Spleen (tissue), 11 donors: ENCODE results near the gene RPL3. TPM values are rescaled to one million over a fixed set of nuclear protein-coding genes. Genes with fewer than 3 reads are reported as not detected.
"Not testable (repeated sequence)": the region's sequence is repeated elsewhere in the genome, so short reads cannot be mapped to it uniquely, and the experiment has no call there.

Experiments used
- DNase-seq: peaks from one replicate; pipeline ENCODE4 v3.0.0-alpha.2; 2020
- H3K27ac ChIP-seq, 8 donors: fragments of 200-600 bp; sonication (generic) in 7 of 8; 1 replicate in 4 of 8; 2 replicates in 4 of 8; pipeline versions ENCODE4 v1.5.0 to v1.8.0; 2016 to 2021; ENCODE audit warnings: inconsistent platforms in 4 of 8, mild to moderate bottlenecking in 4 of 8, moderate library complexity in 1 of 8
- H3K27me3 ChIP-seq, 7 donors: fragments of 200-600 bp; sonication (generic) in 6 of 7; replicated peaks in 1 of 7; 1 replicate in 4 of 7; 2 replicates in 3 of 7; pipeline versions ENCODE4 v1.5.0 to v1.8.0; 2016 to 2021; ENCODE audit warnings: inconsistent platforms in 3 of 7, mild to moderate bottlenecking in 1 of 7
- H3K36me3 ChIP-seq, 6 donors: fragments of 200-600 bp; sonication (generic) in 5 of 6; 1 replicate in 4 of 6; 2 replicates in 2 of 6; pipeline versions ENCODE4 v1.5.0 to v1.8.0; 2016 to 2021; ENCODE audit warnings: inconsistent platforms in 2 of 6
- H3K4me1 ChIP-seq, 6 donors: fragments of 200-600 bp; sonication (generic) in 5 of 6; 1 replicate in 3 of 6; 2 replicates in 3 of 6; pipeline versions ENCODE4 v1.5.0 to v1.8.0; 2016 to 2021; ENCODE audit warnings: inconsistent platforms in 3 of 6
- H3K4me3 ChIP-seq, 8 donors: fragments of 200-600 bp; sonication (generic) in 7 of 8; 1 replicate in 4 of 8; 2 replicates in 4 of 8; pipeline versions ENCODE4 v1.5.0 to v1.8.0; 2016 to 2021; ENCODE audit warnings: inconsistent platforms in 4 of 8, mild to moderate bottlenecking in 4 of 8, moderate library complexity in 2 of 8
- H3K9me3 ChIP-seq, 8 donors: fragments of 200-600 bp; sonication (generic) in 7 of 8; 1 replicate in 4 of 8; 2 replicates in 4 of 8; pipeline versions ENCODE4 v1.5.0 to v1.8.0; 2016 to 2021; ENCODE audit warnings: inconsistent platforms in 4 of 8
- CTCF ChIP-seq, 11 experiments: fragments of 200-600 bp in 7 of 11; fragments of 450-650 bp in 4 of 11; sonication (generic) in 4 of 11; IDR thresholded peaks in 8 of 11; conservative IDR thresholded peaks in 3 of 11; 1 replicate in 7 of 11; 2 replicates in 4 of 11; pipeline versions ENCODE4 v1.4.0 to v1.8.0; 2016 to 2021; ENCODE audit warnings: antibody characterized with exemption in 11 of 11, inconsistent platforms in 4 of 11, mild to moderate bottlenecking in 1 of 11
- POLR2A ChIP-seq, 3 donors: fragments of 450-650 bp; IDR thresholded peaks; one replicate each; pipeline ENCODE4 v1.5.1; 2017; ENCODE audit warnings: antibody characterized with exemption in 3 of 3, mild to moderate bottlenecking in 1 of 3
- POLR2AphosphoS5 ChIP-seq, 3 donors: sonication (generic); formaldehyde crosslinking; IDR thresholded peaks; one replicate each; pipeline ENCODE4 v1.5.1; 2017; ENCODE audit warnings: antibody characterized with exemption in 3 of 3
- WGBS, 5 donors: extraction: QIAGEN DNeasy Blood & Tissue Kit in 3 of 5; methylation state at CpG; one replicate each; pipeline versions ENCODE4 v1.1.5 to v1.1.7; 2013 to 2018; 5-methylcytosine and 5-hydroxymethylcytosine counted together
- intact Hi-C: fragments of 100-400 bp; cut with DNase I; formaldehyde crosslinking; loops from one replicate; pipeline ENCODE4 v1.15.0; 2023; ENCODE audit warnings: low total_unique reads
- polyA plus RNA-seq, 3 donors: library from polyadenylated mRNA; stranded (reverse); fragments of 200-250 nt; gene quantifications; one replicate each; pipeline ENCODE4 v1.2.1, GENCODE V29; 2013
- total RNA-seq, 7 donors: library from RNA; depleted of rRNA in 3 of 7; stranded (reverse); fragments of >200 nt in 3 of 7; fragmentation: NEBNext Ultra II Directional in 4 of 7; extraction: Animal tissue kit (Norgen Biotek cat#: 25700) in 4 of 7; gene quantifications; one replicate each; pipeline versions ENCODE4 v1.1.0 to v1.2.1, GENCODE V29; 2016 to 2021
- donor health status: healthy with polysubstance abuse.
- donor health status: DM: no; HTN: no; CAD: no; lungs with moderate emphysema.
- donor health status: DM: no; HTN: no; CAD: no.
- donor health status: Bipolar disorder and iron deficiency.
- donor health status: healthy.
- donor health status: DM: no; HTN: no; CAD: no.
- donor health status: DM: yes; HTN: yes; CAD: no.

The RPL3 gene
- total and polyA plus RNA-seq, 10 donors = 1,607 to 6,240 (median 1,995) TPM

- H3K36me3 ChIP-seq = peaks cover 0 to 8% (median 0%) of the 10 kb centered on the region in 6 donors
- intact Hi-C loops = no loop called here
- WGBS, 5 donors = 80 to 93% (median 90%) methylated on average over 18 of the region's 18 CpGs
- H3K27ac ChIP-seq = no peak overlapping the region
- no peak for DNase-seq
- TF ChIP-seq POLR2AphosphoS5 (IDR thresholded peaks at IDR 0.05) = no peak
- no peak for TF ChIP-seq POLR2A (IDR thresholded peaks at IDR 0.05)
- TF ChIP-seq CTCF (IDR thresholded peaks at IDR 0.05 in 8 of 11, conservative IDR thresholded peaks at IDR 0.05 in 3 of 11) = no peak
- no peaks in the 10 kb centered on the region for H3K27me3 ChIP-seq
- H3K4me3 ChIP-seq = no peak overlapping the region
- no peaks in the 10 kb centered on the region for H3K9me3 ChIP-seq
- peaks cover 0 to 21% (median 7%) of the 10 kb centered on the region in 6 donors for H3K4me1 ChIP-seq
These were observed 40.8 kb upstream of the RPL3 start for GRCh38 chr22:39360242-39360641.

GRCh38 chr22:39359659-39360195 is 40.3 kb upstream of the RPL3 start:
- Histone ChIP-seq H3K27me3 (no peaks in the 10 kb centered on the region), H3K27ac (no peak overlapping the region), H3K36me3 (peaks cover 0 to 8% (median 0%) of the 10 kb centered on the region in 6 donors), H3K4me1 (peaks cover 0 to 17% (median 3%) of the 10 kb centered on the region in 6 donors), H3K9me3 (no peaks in the 10 kb centered on the region), H3K4me3 (no peak overlapping the region)
- intact Hi-C loops = no loop called here
- TF ChIP-seq CTCF (IDR thresholded peaks at IDR 0.05 in 8 of 11, conservative IDR thresholded peaks at IDR 0.05 in 3 of 11) (no peak), POLR2A (IDR thresholded peaks at IDR 0.05) (no peak), POLR2AphosphoS5 (IDR thresholded peaks at IDR 0.05) (no peak)
- 80 to 91% (median 82%) methylated on average over 9 of the region's 9 CpGs for WGBS, 5 donors
- no peak for DNase-seq

GRCh38 chr22:39358197-39358596 is 38.8 kb upstream of the RPL3 start:
- H3K27ac ChIP-seq, H3K4me1 ChIP-seq, intact Hi-C loops, H3K36me3 ChIP-seq, H3K9me3 ChIP-seq, H3K27me3 ChIP-seq, DNase-seq, H3K4me3 ChIP-seq: not testable (repeated sequence)
- WGBS, 5 donors = 83 to 94% (median 87%) methylated on average over 13 to 15 of the region's 17 CpGs

GRCh38 chr22:39357110-39358108 is 38.0 kb upstream of the RPL3 start:
- intact Hi-C loops, H3K9me3 ChIP-seq, H3K27me3 ChIP-seq, H3K27ac ChIP-seq, H3K4me1 ChIP-seq, H3K4me3 ChIP-seq, H3K36me3 ChIP-seq, DNase-seq: not testable (repeated sequence)
- 92 to 97% (median 95%) methylated on average over 15 to 35 of the region's 53 CpGs for WGBS, 5 donors

GRCh38 chr22:39356464-39356863 is 37.0 kb upstream of the RPL3 start:
- Histone ChIP-seq H3K4me3 (no peak overlapping the region), H3K4me1 (peaks cover 4 to 14% (median 12%) of the 10 kb centered on the region in 6 donors), H3K36me3 (peaks cover 0 to 8% (median 0%) of the 10 kb centered on the region in 6 donors), H3K9me3 (no peaks in the 10 kb centered on the region), H3K27ac (no peak overlapping the region), H3K27me3 (no peaks in the 10 kb centered on the region)
- 63 to 83% (median 76%) methylated on average over 5 of the region's 5 CpGs for WGBS, 5 donors
- DNase-seq = no peak
- no peak for TF ChIP-seq POLR2AphosphoS5 (IDR thresholded peaks at IDR 0.05)
- TF ChIP-seq CTCF (IDR thresholded peaks at IDR 0.05 in 8 of 11, conservative IDR thresholded peaks at IDR 0.05 in 3 of 11) = no peak
- no peak for TF ChIP-seq POLR2A (IDR thresholded peaks at IDR 0.05)
- intact Hi-C loops = no loop called here

GRCh38 chr22:39355805-39356204 is 36.4 kb upstream of the RPL3 start:
- H3K27me3 ChIP-seq, H3K36me3 ChIP-seq, DNase-seq, intact Hi-C loops, H3K9me3 ChIP-seq, H3K27ac ChIP-seq, H3K4me3 ChIP-seq: not testable (repeated sequence)
- peaks cover 4 to 20% (median 18%) of the 10 kb centered on the region in 6 donors for H3K4me1 ChIP-seq
- WGBS, 5 donors = 90 to 95% (median 93%) methylated on average over 13 to 14 of the region's 14 CpGs
